IMR-90 (cell line): ENCODE results near the gene KCNT1. TPM values are rescaled to one million over a fixed set of nuclear protein-coding genes. Genes with fewer than 3 reads are reported as not detected.

Experiments
- ATAC-seq: fragments of 200-7000 bp; cut with Tn5 transposase; 2 replicates; pipeline ENCODE4 v1.9.1; 2020; ENCODE audit warnings: low read depth, mild to moderate bottlenecking, moderate library complexity
- BruUV-seq: library from RNA; stranded (reverse); fragments of 400-500 nt; replicated peaks from 2 replicates; lab custom pipeline; 2021; lab: Mats Ljungman, UMichigan
- CTCF ChIA-PET: fragments of 300-600 bp; formaldehyde crosslinking; extraction: SDS; loops from one replicate; lab custom pipeline; 2021; ENCODE audit warnings: antibody characterized with exemption; lab: Yijun Ruan, JAX
- POLR2A ChIA-PET: fragments of 300-600 bp; sonication (Branson Sonifier 250); formaldehyde crosslinking; loops from one replicate; lab custom pipeline; 2022; ENCODE audit warnings: antibody characterized with exemption; ENCODE audit not compliant: unreplicated experiment; lab: Charles Lee
- DNase-seq: peaks from one replicate; pipeline ENCODE4 v3.0.0; 2013
- H2AFZ ChIP-seq: replicated peaks from 2 replicates; pipeline ENCODE3; 2013; ENCODE audit warnings: low read length, mild to moderate bottlenecking; ENCODE audit not compliant: poor library complexity
- H2AK5ac ChIP-seq: 2 replicates; pipeline ENCODE4 v1.6.1; 2013; ENCODE audit warnings: low read depth, low read length, inconsistent platforms
- H2AK9ac ChIP-seq: replicated peaks from 2 replicates; pipeline ENCODE3; 2013; ENCODE audit warnings: mild to moderate bottlenecking, low read depth, low read length, moderate library complexity; ENCODE audit not compliant: poor library complexity
- H2BK120ac ChIP-seq: 2 replicates; pipeline ENCODE4 v1.6.1; 2013; ENCODE audit warnings: low read depth, low read length, inconsistent platforms
- H2BK15ac ChIP-seq: 3 replicates; pipeline ENCODE4 v1.6.1; 2013; ENCODE audit warnings: low read depth, low read length, inconsistent platforms
- H2BK20ac ChIP-seq: 2 replicates; pipeline ENCODE4 v1.6.1; 2013; ENCODE audit warnings: low read depth, mild to moderate bottlenecking, inconsistent platforms, low read length, moderate library complexity
- H2BK5ac ChIP-seq: 2 replicates; pipeline ENCODE4 v1.6.1; 2013; ENCODE audit warnings: mild to moderate bottlenecking, low read depth, low read length, inconsistent platforms; ENCODE audit not compliant: poor library complexity, severe bottlenecking
- H3K14ac ChIP-seq: replicated peaks from 2 replicates; pipeline ENCODE4 v1.6.1; 2013; ENCODE audit warnings: low read depth, low read length, inconsistent platforms
- H3K18ac ChIP-seq: 2 replicates; pipeline ENCODE4 v1.6.1; 2013; ENCODE audit warnings: low read depth, low read length, control low read depth
- H3K23ac ChIP-seq: 2 replicates; pipeline ENCODE4 v1.6.1; 2013; ENCODE audit warnings: low read depth, low read length, inconsistent platforms
- H3K27ac ChIP-seq: 2 replicates; pipeline ENCODE4 v1.5.1; 2013; ENCODE audit warnings: mild to moderate bottlenecking, control low read depth, low read length; ENCODE audit not compliant: insufficient read depth
- H3K27me3 ChIP-seq: 2 replicates; pipeline ENCODE4 v1.6.1; 2013; ENCODE audit warnings: low read length; ENCODE audit not compliant: control insufficient read depth, insufficient read depth
- H3K36me3 ChIP-seq: 2 replicates; pipeline ENCODE4 v1.6.1; 2013; ENCODE audit warnings: low read length, mixed read lengths; ENCODE audit not compliant: control insufficient read depth, insufficient read depth
- H3K4ac ChIP-seq: 2 replicates; pipeline ENCODE4 v1.6.1; 2013; ENCODE audit warnings: low read depth, low read length, inconsistent platforms
- H3K4me1 ChIP-seq: 2 replicates; pipeline ENCODE4 v1.6.1; 2013; ENCODE audit warnings: low read length, mixed read lengths; ENCODE audit not compliant: control insufficient read depth, insufficient read depth
- H3K4me2 ChIP-seq: 2 replicates; pipeline ENCODE4 v1.6.1; 2013; ENCODE audit warnings: low read depth, mild to moderate bottlenecking, control low read depth, low read length, moderate library complexity
- H3K4me3 ChIP-seq: 2 replicates; pipeline ENCODE4 v1.5.1; 2013; ENCODE audit warnings: low read depth, mild to moderate bottlenecking, control low read depth, low read length, moderate library complexity; ENCODE audit not compliant: insufficient read depth
- H3K56ac ChIP-seq: 2 replicates; pipeline ENCODE4 v1.6.1; 2013; ENCODE audit warnings: low read length, inconsistent platforms; ENCODE audit not compliant: insufficient read depth; ENCODE audit errors: extremely low read depth
- H3K79me1 ChIP-seq, 2 experiments: 2 replicates each; pipeline ENCODE4 v1.6.1; 2013; ENCODE audit warnings: low read length in 2 of 2, inconsistent platforms in 1 of 2, low read depth in 1 of 2
- H3K9ac ChIP-seq: 2 replicates; pipeline ENCODE4 v1.6.1; 2013; ENCODE audit warnings: low read depth, low read length, control low read depth
- H3K9me1 ChIP-seq: 2 replicates; pipeline ENCODE4 v1.6.1; 2013; ENCODE audit warnings: low read length, inconsistent platforms; ENCODE audit not compliant: insufficient read depth
- H3K9me3 ChIP-seq: 2 replicates; pipeline ENCODE4 v1.6.1; 2013; ENCODE audit warnings: low read length; ENCODE audit not compliant: control insufficient read depth, insufficient read depth
- H4K20me1 ChIP-seq: 2 replicates; pipeline ENCODE4 v1.6.1; 2013; ENCODE audit warnings: low read length, inconsistent platforms; ENCODE audit not compliant: insufficient read depth
- H4K5ac ChIP-seq: 2 replicates; pipeline ENCODE4 v1.6.1; 2013; ENCODE audit warnings: mild to moderate bottlenecking, low read depth, low read length, control low read depth
- H4K8ac ChIP-seq, 2 experiments: 2 replicates each; pipeline ENCODE4 v1.6.1; 2013; ENCODE audit warnings: low read depth in 2 of 2, low read length in 2 of 2, control low read depth in 1 of 2, inconsistent platforms in 1 of 2
- H4K91ac ChIP-seq: 2 replicates; pipeline ENCODE4 v1.6.1; 2013; ENCODE audit warnings: low read depth, low read length, inconsistent platforms; ENCODE audit not compliant: insufficient read depth
- BHLHE40 ChIP-seq: fragments of 150-350 bp; IDR thresholded peaks from 2 replicates; pipeline ENCODE4 v1.6.1; 2016; ENCODE audit warnings: mild to moderate bottlenecking, low read depth, low read length
- CEBPB ChIP-seq: IDR thresholded peaks from 2 replicates; pipeline ENCODE4 v1.6.1; 2012; ENCODE audit warnings: low read depth, low read length, improper control_type of control experiment
- CTCF ChIP-seq: conservative IDR thresholded peaks from 2 replicates; pipeline ENCODE4 v1.5.1; 2012; ENCODE audit warnings: mild to moderate bottlenecking, low read depth, low read length, improper control_type of control experiment
- ELK1 ChIP-seq: fragments of 150-350 bp; IDR thresholded peaks from 2 replicates; pipeline ENCODE4 v1.6.1; 2016; ENCODE audit warnings: low read depth, mild to moderate bottlenecking, low read length, moderate library complexity, borderline replicate concordance
- MAFK ChIP-seq: IDR thresholded peaks from 2 replicates; pipeline ENCODE4 v1.6.1; 2012; ENCODE audit warnings: low read depth, low read length, improper control_type of control experiment
- MAZ ChIP-seq: IDR thresholded peaks from 2 replicates; pipeline ENCODE4 v1.6.1; 2012; ENCODE audit warnings: low read depth, mild to moderate bottlenecking, low read length, improper control_type of control experiment, moderate library complexity, borderline replicate concordance
- MXI1 ChIP-seq: IDR thresholded peaks from 2 replicates; pipeline ENCODE4 v1.6.1; 2012; ENCODE audit warnings: low read depth, mild to moderate bottlenecking, low read length, moderate library complexity, borderline replicate concordance
- POLR2A ChIP-seq: IDR thresholded peaks from 2 replicates; pipeline ENCODE4 v1.6.1; 2012; ENCODE audit warnings: mild to moderate bottlenecking, low read depth, low read length
- RCOR1 ChIP-seq: IDR thresholded peaks from 2 replicates; pipeline ENCODE4 v1.6.1; 2012; ENCODE audit warnings: mild to moderate bottlenecking, low read length, improper control_type of control experiment; ENCODE audit not compliant: insufficient replicate concordance
- RFX5 ChIP-seq: IDR thresholded peaks from 2 replicates; pipeline ENCODE4 v1.8.0; 2012; ENCODE audit warnings: low read depth, mild to moderate bottlenecking, low read length, moderate library complexity
- WGBS, 2 experiments: methylation state at CpG; one replicate each; pipeline versions ENCODE4 v1.1.5 to v1.1.7; 2013; ENCODE audit warnings: missing lambda C conversion rate in 2 of 2; ENCODE audit not compliant: insufficient read length in 1 of 2; ENCODE audit errors: extremely low coverage in 2 of 2; 5-methylcytosine and 5-hydroxymethylcytosine counted together
- dilution Hi-C: fragments of 300-500 bp; cut with HindIII; formaldehyde crosslinking; loops from one replicate; pipeline ENCODE4 v1.14.3; 2018; ENCODE audit warnings: low sequenced_read_pairs; ENCODE audit not compliant: unreplicated experiment
- in situ Hi-C: fragments of 300-500 bp; cut with MboI; formaldehyde crosslinking; loops from 3 replicates; pipeline ENCODE4 v1.14.3; 2019; ENCODE audit warnings: low sequenced_read_pairs, inconsistent platforms, mixed read lengths
- intact Hi-C: fragments of 100-400 bp; cut with micrococcal nuclease; formaldehyde crosslinking; loops from 2 replicates; pipeline ENCODE4 v1.10.0; 2022
- polyA plus RNA-seq, 3 experiments: library from polyadenylated mRNA; depleted of rRNA; stranded (reverse); fragments of >200 nt; gene quantifications; 2 replicates each; pipeline ENCODE4 v1.2.3, GENCODE V29; 2012; ENCODE audit warnings: low replicate concordance in 1 of 3
- total RNA-seq: library from RNA; depleted of rRNA; stranded (reverse); fragments of >200 nt; gene quantifications from 2 replicates; pipeline ENCODE4 v1.2.3, GENCODE V29; 2012
- TF ChIP-seq, protein P1 (sequence below): fragments of 150-350 bp; IDR thresholded peaks from 2 replicates; pipeline ENCODE4 v1.6.1; 2017; ENCODE audit warnings: mild to moderate bottlenecking, antibody characterized with exemption, low read length, low read depth

Gene KCNT1
- total and polyA plus RNA-seq, 2 of the 4 experiments (the other 2 are of a cell fraction): not detected

GRCh38 chr9:135731454-135731853 lies 29.5 kb downstream of the KCNT1 start:
- in situ Hi-C loops (no loop called here), intact Hi-C loops (no loop called here), dilution Hi-C loops (no loop called here)
- H3K36me3 ChIP-seq: no peaks in the 10 kb centered on the region
- no peaks in the 10 kb centered on the region for H3K79me1 ChIP-seq
- H3K18ac ChIP-seq: no peak overlapping the region
- H3K27me3 ChIP-seq: peaks cover 12% of the 10 kb centered on the region
- ATAC-seq: no peak
- POLR2A ChIA-PET: no interaction called here
- H3K56ac ChIP-seq: no peak overlapping the region
- peaks cover 6% of the 10 kb centered on the region; the same call in 1 of the 2 replicates for H3K9me3 ChIP-seq
- H2BK15ac ChIP-seq: no peak overlapping the region
- H2BK120ac ChIP-seq: no peak overlapping the region
- H3K23ac ChIP-seq: no peak overlapping the region
- 67% methylated on average over 1 of the region's 12 CpGs; no CpG with 5 or more reads in 1 of the 2 experiments for WGBS, 2 experiments
- TF ChIP-seq CTCF (no peak), MAZ (no peak), MAFK (no peak), CEBPB (no peak), RFX5 (no peak), ELK1 (no peak), POLR2A (no peak), BHLHE40 (no peak), RCOR1 (no peak), MXI1 (no peak)
- TF ChIP-seq, protein P1, sequence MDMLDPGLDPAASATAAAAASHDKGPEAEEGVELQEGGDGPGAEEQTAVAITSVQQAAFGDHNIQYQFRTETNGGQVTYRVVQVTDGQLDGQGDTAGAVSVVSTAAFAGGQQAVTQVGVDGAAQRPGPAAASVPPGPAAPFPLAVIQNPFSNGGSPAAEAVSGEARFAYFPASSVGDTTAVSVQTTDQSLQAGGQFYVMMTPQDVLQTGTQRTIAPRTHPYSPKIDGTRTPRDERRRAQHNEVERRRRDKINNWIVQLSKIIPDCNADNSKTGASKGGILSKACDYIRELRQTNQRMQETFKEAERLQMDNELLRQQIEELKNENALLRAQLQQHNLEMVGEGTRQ: no peak
- no peak overlapping the region for H2BK20ac ChIP-seq
- CTCF ChIA-PET: no interaction called here
- H3K27ac ChIP-seq: no peak overlapping the region
- no peak for DNase-seq
- H3K4me2 ChIP-seq: no peak overlapping the region
- no peak overlapping the region for H2AFZ ChIP-seq
- H2AK5ac ChIP-seq: no peak overlapping the region
- no TSS peak for BruUV-seq
- no peak overlapping the region for H3K9ac ChIP-seq
- H3K14ac ChIP-seq: no peak overlapping the region
- no peaks in the 10 kb centered on the region for H3K4me1 ChIP-seq
- no peak overlapping the region for H4K8ac ChIP-seq
- no peak overlapping the region for H4K5ac ChIP-seq
- H3K9me1 ChIP-seq: no peaks in the 10 kb centered on the region
- H3K4me3 ChIP-seq: no peak overlapping the region
- H2AK9ac ChIP-seq: no peak overlapping the region
- no peak overlapping the region for H3K4ac ChIP-seq
- no peak overlapping the region for H2BK5ac ChIP-seq
- no peak overlapping the region for H4K91ac ChIP-seq
- no peaks in the 10 kb centered on the region for H4K20me1 ChIP-seq
